ENCODE measurements around the gene RSRC2. TPM values are rescaled to one million over a fixed set of nuclear protein-coding genes. Genes with fewer than 3 reads are reported as not detected.

RSRC2 gene
- total RNA-seq, 1 experiment from 2014 or later: 87.3 TPM

- H3K27ac ChIP-seq (ENCODE audit: low read length): no peak overlapping the region
- DNase-seq (no peak), ATAC-seq (no peak)
- H4K20me1 ChIP-seq (ENCODE audit: low read length): peaks cover 62% of the 10 kb centered on the region
- peak overlapping the region; percentile 95 for H3K9ac ChIP-seq (ENCODE audit: low read length)
- H3K9me2 ChIP-seq (replicated peaks; ENCODE audit: low read length): no peaks in the 10 kb centered on the region
- peak overlapping the region; percentile 93 for H3K4me2 ChIP-seq (ENCODE audit: low read length)
- H3K4me3 ChIP-seq (ENCODE audit: low read length): peak overlapping the region; percentile 95
- ChIA-PET POLR2A (ENCODE audit: unreplicated experiment) (interaction anchor here (0.5 to 0.7 kb wide), 2 partner anchors 23 to 25 kb away, joined by 3 to 11 read pairs; no protein-coding TSS in a partner anchor), CTCF (no interaction called here)
- peaks cover 29% of the 10 kb centered on the region for H3K4me1 ChIP-seq (ENCODE audit: insufficient read depth, low read length)
- no peak overlapping the region for H2AFZ ChIP-seq (ENCODE audit: low read length)
- BruUV-seq (replicated peaks): no TSS peak
- TF ChIP-seq CTCF (conservative IDR thresholded peaks at IDR 0.05; ENCODE audit: low read depth, low read length): no peak
- no peak for TF ChIP-seq EZH2 (IDR thresholded peaks at IDR 0.05; ENCODE audit: low read length, unreplicated experiment)
- peaks cover 59% of the 10 kb centered on the region for H3K36me3 ChIP-seq (ENCODE audit: low read depth, low read length)
- intact Hi-C loops (cut with micrococcal nuclease): loop anchor here (10.0 kb wide), 1 partner anchor 529 kb away; no protein-coding TSS in a partner anchor
- peaks cover 96% of the 10 kb centered on the region for H3K79me2 ChIP-seq (ENCODE audit: low read length)
- H3K27me3 ChIP-seq (ENCODE audit: low read length): no peaks in the 10 kb centered on the region
- no peaks in the 10 kb centered on the region for H3K9me3 ChIP-seq (ENCODE audit: low read length)
- no peaks in the 10 kb centered on the region for H3F3A ChIP-seq (ENCODE audit: low read length, unreplicated experiment)
Observed at GRCh38 chr12:122523846-122524718, 2.7 kb downstream of the RSRC2 start.

- ChIA-PET POLR2A (ENCODE audit: unreplicated experiment) (interaction anchor here (0.6 to 0.7 kb wide), 2 partner anchors 156 to 257 kb away, joined by 3 to 5 read pairs; partner anchors contain the start of gene VPS33A), CTCF (no interaction called here)
- Histone ChIP-seq H3K4me2 (ENCODE audit: low read length) (peak overlapping the region; percentile 93), H3F3A (ENCODE audit: low read length, unreplicated experiment) (no peaks in the 10 kb centered on the region), H3K9me3 (ENCODE audit: low read length) (no peaks in the 10 kb centered on the region), H3K79me2 (ENCODE audit: low read length) (peaks cover 96% of the 10 kb centered on the region), H3K9ac (ENCODE audit: low read length) (no peak overlapping the region), H4K20me1 (ENCODE audit: low read length) (peaks cover 67% of the 10 kb centered on the region), H2AFZ (ENCODE audit: low read length) (no peak overlapping the region), H3K4me1 (ENCODE audit: insufficient read depth, low read length) (peaks cover 25% of the 10 kb centered on the region), H3K4me3 (ENCODE audit: low read length) (peak overlapping the region; percentile 95), H3K27ac (ENCODE audit: low read length) (no peak overlapping the region), H3K27me3 (ENCODE audit: low read length) (no peaks in the 10 kb centered on the region), H3K9me2 (replicated peaks; ENCODE audit: low read length) (no peaks in the 10 kb centered on the region), H3K36me3 (ENCODE audit: low read depth, low read length) (peaks cover 66% of the 10 kb centered on the region)
- intact Hi-C loops (cut with micrococcal nuclease): loop anchor here (10.0 kb wide), 1 partner anchor 528 kb away; no protein-coding TSS in a partner anchor
- no TSS peak for BruUV-seq (replicated peaks)
- DNase-seq (no peak), ATAC-seq (no peak)
- no peak for TF ChIP-seq CTCF (conservative IDR thresholded peaks at IDR 0.05; ENCODE audit: low read depth, low read length)
- TF ChIP-seq EZH2 (IDR thresholded peaks at IDR 0.05; ENCODE audit: low read length, unreplicated experiment): no peak
- no peak for TF ChIP-seq EZH2phosphoT487 (IDR thresholded peaks at IDR 0.05; ENCODE audit: borderline replicate concordance, low read length)
Observed at GRCh38 chr12:122523280-122523679, 3.5 kb downstream of the RSRC2 start.

GRCh38 chr12:122520676-122521075 is 6.1 kb downstream of the RSRC2 start:
- H3K9ac ChIP-seq (ENCODE audit: low read length): no peak overlapping the region
- intact Hi-C loops (cut with micrococcal nuclease): loop anchor here (10.0 kb wide), 1 partner anchor 526 kb away; no protein-coding TSS in a partner anchor
- no peak overlapping the region for H2AFZ ChIP-seq (ENCODE audit: low read length)
- no peaks in the 10 kb centered on the region for H3K27me3 ChIP-seq (ENCODE audit: low read length)
- peaks cover 98% of the 10 kb centered on the region for H3K79me2 ChIP-seq (ENCODE audit: low read length)
- no peak for DNase-seq
- H3F3A ChIP-seq (ENCODE audit: low read length, unreplicated experiment): peaks cover 10% of the 10 kb centered on the region
- peaks cover 22% of the 10 kb centered on the region for H3K4me1 ChIP-seq (ENCODE audit: insufficient read depth, low read length)
- H3K9me2 ChIP-seq (replicated peaks; ENCODE audit: low read length): no peaks in the 10 kb centered on the region
- BruUV-seq (replicated peaks): no TSS peak
- no peak overlapping the region for H3K4me3 ChIP-seq (ENCODE audit: low read length)
- peaks cover 75% of the 10 kb centered on the region for H4K20me1 ChIP-seq (ENCODE audit: low read length)
- no peak for ATAC-seq
- ChIA-PET POLR2A (ENCODE audit: unreplicated experiment) (no interaction called here), CTCF (no interaction called here)
- no peaks in the 10 kb centered on the region for H3K9me3 ChIP-seq (ENCODE audit: low read length)
- H3K36me3 ChIP-seq (ENCODE audit: low read depth, low read length): peaks cover 91% of the 10 kb centered on the region
- TF ChIP-seq EZH2 (IDR thresholded peaks at IDR 0.05; ENCODE audit: low read length, unreplicated experiment) (no peak), EZH2phosphoT487 (IDR thresholded peaks at IDR 0.05; ENCODE audit: borderline replicate concordance, low read length) (no peak), CTCF (conservative IDR thresholded peaks at IDR 0.05; ENCODE audit: low read depth, low read length) (no peak)
- H3K27ac ChIP-seq (ENCODE audit: low read length): no peak overlapping the region
- H3K4me2 ChIP-seq (ENCODE audit: low read length): no peak overlapping the region

All from PC-3 (cell line).